Measurements from ENCODE around the gene COL24A1. TPM values are rescaled to one million over a fixed set of nuclear protein-coding genes. Genes with fewer than 3 reads are reported as not detected.

Gene COL24A1
- total RNA-seq, 1 experiment from 2014 or later, result not detected

- Histone ChIP-seq H3K36me3 (ENCODE audit: control insufficient read depth in 1 of 2, insufficient read depth in 2 of 2, low read length in 2 of 2) (no peaks in the 10 kb centered on the region), H3K9me3 (ENCODE audit: control insufficient read depth in 1 of 2, insufficient read depth in 1 of 2, low read depth in 1 of 2, low read length in 2 of 2) (no peaks in the 10 kb centered on the region), H3K4me3 (replicated peaks in 1 of 2; ENCODE audit: low read depth in 1 of 2, low read length in 2 of 2) (no peak overlapping the region), H3K4me2 (ENCODE audit: low read length) (no peak overlapping the region), H3K79me2 (ENCODE audit: insufficient read depth, low read length) (no peaks in the 10 kb centered on the region), H3K27ac (ENCODE audit: low read depth, low read length) (no peak overlapping the region), H3K9ac (ENCODE audit: low read length) (no peak overlapping the region), H2AFZ (ENCODE audit: low read depth, low read length, poor library complexity, severe bottlenecking) (no peak overlapping the region), H3K4me1 (ENCODE audit: control insufficient read depth in 1 of 2, insufficient read depth in 2 of 2, low read length in 2 of 2) (no peaks in the 10 kb centered on the region), H4K20me1 (ENCODE audit: insufficient read depth) (no peaks in the 10 kb centered on the region; the same call in 1 of the 2 replicates), H3K9me2 (ENCODE audit: insufficient read depth) (no peaks in the 10 kb centered on the region; the same call in 1 of the 2 replicates), H3K27me3 (ENCODE audit: insufficient read depth, low read length) (no peaks in the 10 kb centered on the region)
- POLR2A ChIA-PET, result no interaction called here
- ATAC-seq, result no peak
- RAD21 ChIA-PET (ENCODE audit: low non-redundant PET in 1 of 2, low total read pairs in 2 of 2, uncharacterized antibody in 2 of 2, unreplicated experiment in 2 of 2), result no interaction called here
- TF ChIP-seq MAX (IDR thresholded peaks at IDR 0.05) (no peak), SRF (IDR thresholded peaks at IDR 0.05; ENCODE audit: low read depth) (no peak), JUND (IDR thresholded peaks at IDR 0.05) (no peak), CTCF (IDR thresholded peaks at IDR 0.05 in 2 of 3, conservative IDR thresholded peaks at IDR 0.05 in 1 of 3; ENCODE audit: borderline replicate concordance in 1 of 3, insufficient read depth in 1 of 3, low read depth in 2 of 3, low read length in 2 of 3) (no peak), YY1 (IDR thresholded peaks at IDR 0.05; ENCODE audit: extremely low read depth, insufficient replicate concordance, low read depth, low read length) (no peak), REST (IDR thresholded peaks at IDR 0.05; ENCODE audit: low read depth) (no peak), EZH2 (IDR thresholded peaks at IDR 0.05) (no peak), TCF7L2 (IDR thresholded peaks at IDR 0.05; ENCODE audit: borderline replicate concordance, extremely low read depth, insufficient read depth, insufficient read length) (no peak), RAD21 (IDR thresholded peaks at IDR 0.05; ENCODE audit: low read depth) (no peak), EGR1 (IDR thresholded peaks at IDR 0.05; ENCODE audit: low read depth) (no peak), POLR2AphosphoS5 (IDR thresholded peaks at IDR 0.05; ENCODE audit: low read depth, low read length) (no peak), CEBPB (IDR thresholded peaks at IDR 0.05; ENCODE audit: low read depth) (no peak), CBX3 (IDR thresholded peaks at IDR 0.05; ENCODE audit: low read depth) (no peak)
- DNase-seq (ENCODE audit: low read depth, low spot score), result no peak
- intact Hi-C loops (cut with micrococcal nuclease), result no loop called here
- CTCF ChIA-PET, result no interaction called here
- no TSS peak for BruUV-seq (replicated peaks)
These were observed 37.3 kb downstream of the COL24A1 start for GRCh38 chr1:86119214-86119764.

Data from HCT116 (cell line).